Activated CD4-positive, alpha-beta T cell treated with anti-CD3 and anti-CD28 coated beads, Interleukin-2, amount 50 U/mL, for 24 hours (primary cell): ENCODE data around the gene HNRNPH1.

Experiments
- DNase-seq, 2 donors: peaks; one replicate each; pipeline ENCODE4 v3.0.0-alpha.2; 2020; ENCODE audit warnings: low read depth in 1 of 2, low spot score in 1 of 2

HNRNPH1 gene

DNA sequence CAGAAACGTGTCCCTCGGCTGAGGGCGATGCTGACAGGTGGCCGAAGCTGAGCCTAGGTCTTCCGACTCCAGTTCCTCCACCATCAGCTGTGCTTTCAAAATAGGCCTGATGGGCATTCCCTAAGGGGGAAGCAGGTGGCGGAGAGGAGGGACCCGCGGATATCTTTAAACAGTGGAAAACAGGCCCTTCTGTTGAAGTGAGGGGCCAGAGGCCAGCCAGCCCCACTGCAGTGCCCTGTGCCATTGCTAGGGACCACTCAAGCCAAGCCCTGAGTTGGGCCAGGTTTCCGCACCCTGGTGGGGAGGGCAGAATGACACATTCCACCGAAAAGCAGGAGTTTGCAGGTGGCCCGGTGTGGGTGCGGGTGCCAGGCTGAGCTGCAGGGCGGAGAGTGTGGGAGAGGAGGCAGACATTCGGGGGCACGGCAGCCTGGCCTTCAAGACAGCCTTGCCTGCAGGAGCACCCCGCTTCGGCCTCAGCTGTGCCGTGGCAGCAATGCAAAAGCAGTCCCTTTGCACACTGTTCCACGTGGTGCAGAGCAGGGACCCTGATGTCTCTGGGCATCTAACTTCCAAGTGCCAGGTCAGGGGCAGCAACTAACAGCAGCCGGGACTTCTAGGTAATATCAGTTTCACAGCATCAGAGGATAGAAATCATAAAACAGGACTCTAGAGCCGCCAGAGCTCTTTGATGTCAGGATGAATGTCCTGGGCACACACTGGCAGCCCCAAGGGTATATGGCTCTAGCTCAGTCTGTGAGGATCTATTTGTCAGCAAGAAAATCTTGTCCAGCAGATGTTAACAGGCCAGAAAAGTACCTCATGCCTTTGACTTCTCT lies 17.2 kb downstream of the HNRNPH1 start:
- no peak for DNase-seq

GRCh38 chr5:179605026-179605833 lies 18.2 kb downstream of the HNRNPH1 start:
- DNase-seq: no peak

- DNase-seq: no peak
Observed at GRCh38 chr5:179603308-179603707, 20.2 kb downstream of the HNRNPH1 start.

DNA sequence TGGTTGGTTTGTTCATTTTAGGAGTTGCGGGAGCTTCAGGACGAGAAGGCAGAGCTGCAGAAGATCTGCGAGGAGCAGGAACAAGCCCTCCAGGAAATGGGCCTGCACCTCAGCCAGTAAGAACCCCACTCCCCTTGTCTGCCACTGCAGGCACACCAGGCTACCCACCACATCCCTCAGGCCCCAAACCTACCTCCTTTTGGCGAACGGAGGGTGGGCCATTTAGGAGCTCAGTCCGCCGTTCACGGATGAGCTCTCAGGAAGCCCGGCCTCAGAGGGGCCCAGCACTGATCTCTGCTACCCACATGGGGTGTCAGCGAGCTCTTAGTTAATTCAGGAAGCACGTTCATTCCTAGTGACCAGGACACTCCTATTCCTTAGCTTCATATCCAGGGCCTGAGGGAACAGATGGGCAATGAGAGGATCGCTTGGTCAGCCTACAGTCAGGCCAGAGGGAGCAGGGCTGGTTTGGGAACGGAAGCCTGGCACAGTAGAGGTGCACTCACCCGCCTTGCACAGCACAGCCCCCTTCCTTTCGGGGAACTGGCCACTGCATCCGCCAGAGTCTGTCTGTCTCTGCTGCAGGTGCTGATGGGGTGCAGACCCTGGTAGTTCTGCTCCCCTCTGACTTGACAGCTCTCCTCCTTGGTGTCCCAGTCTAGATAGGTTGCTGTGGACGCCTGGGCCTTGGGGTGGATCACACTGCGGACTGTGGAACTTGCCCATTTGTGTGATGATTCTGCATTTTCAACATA lies 21.4 kb downstream of the HNRNPH1 start:
- no peak for DNase-seq

DNA sequence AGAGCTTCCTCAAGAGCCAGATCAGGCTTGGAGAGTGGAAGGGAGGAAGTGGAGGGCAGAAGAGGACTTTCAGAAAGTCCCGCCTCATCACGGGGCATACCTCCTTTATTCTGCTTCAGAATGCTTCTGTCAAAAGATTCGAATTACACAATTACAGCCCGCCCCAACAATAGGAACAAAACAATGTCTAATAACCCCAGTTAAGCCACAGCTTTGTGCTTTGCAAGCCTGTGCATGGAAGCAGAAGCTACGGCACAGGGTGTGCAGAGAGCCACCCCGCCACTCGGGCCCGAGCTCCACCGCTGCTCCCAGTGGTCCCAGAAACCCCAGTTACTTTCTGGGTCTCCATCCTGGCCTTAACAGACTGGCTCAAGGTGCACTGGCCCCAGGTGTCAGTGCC lies 23.5 kb downstream of the HNRNPH1 start:
- DNase-seq: no peak

GRCh38 chr5:179599566-179599965 lies 23.9 kb downstream of the HNRNPH1 start:
- DNase-seq: no peak

DNA sequence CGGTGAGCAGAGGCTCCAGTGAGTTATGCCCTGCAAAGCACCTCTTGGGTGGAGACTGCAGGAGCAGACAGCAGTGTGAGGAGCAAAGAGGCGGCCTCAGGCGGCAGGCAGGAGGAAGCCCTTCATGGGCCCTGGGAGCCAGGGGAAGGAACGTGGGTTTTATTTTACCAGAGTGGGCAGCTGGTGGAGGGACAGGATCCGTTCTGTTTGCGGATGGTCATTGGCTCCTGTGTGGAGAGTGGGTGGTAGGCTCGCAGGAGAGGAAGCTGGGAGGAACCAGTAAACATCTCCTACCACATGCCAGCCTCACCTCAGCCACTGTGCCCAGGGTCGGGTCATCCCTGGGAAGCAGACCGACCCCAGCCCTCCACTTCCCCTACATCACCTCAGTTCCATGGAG lies 24.4 kb downstream of the HNRNPH1 start:
- DNase-seq: no peak

DNA sequence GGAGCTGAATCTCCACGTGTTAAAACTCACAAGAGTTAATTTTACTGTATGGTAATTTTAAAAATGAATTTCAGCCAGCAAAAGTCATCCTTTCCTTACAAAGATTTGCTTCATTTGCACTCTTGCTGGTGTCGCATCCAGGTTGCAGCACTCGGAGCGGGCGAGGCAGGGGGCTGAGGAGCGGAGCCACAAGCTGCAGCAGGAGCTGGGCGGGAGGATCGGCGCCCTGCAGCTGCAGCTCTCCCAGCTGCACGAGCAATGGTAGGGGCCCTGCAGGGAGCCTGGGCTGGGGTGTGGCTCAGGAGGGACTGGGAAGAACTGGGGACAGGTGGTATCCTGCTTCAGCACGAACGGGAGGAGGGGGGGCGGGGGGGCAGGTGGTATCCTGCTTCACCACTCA lies 27.1 kb downstream of the HNRNPH1 start:
- DNase-seq: no peak

DNA sequence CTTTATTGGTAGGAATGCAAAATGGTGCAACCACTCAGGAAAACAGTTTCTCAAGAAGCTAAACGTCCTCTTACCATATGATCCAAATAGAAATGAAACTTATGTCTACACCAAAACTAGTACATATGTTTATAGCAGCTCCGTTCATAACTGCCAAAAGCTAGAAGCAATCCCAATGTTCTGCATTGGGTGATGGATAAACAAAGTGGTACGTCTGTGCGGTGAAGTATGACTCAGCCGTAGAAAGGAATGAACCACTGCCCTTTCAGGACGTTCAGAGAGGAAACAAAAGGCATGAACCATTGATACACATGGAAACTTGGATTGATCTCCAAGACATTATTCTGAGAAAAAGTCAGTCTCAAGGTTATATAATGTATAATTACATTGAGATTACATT lies 27.6 kb downstream of the HNRNPH1 start:
- DNase-seq: no peak

- DNase-seq: no peak
Observed at GRCh38 chr5:179588166-179588565, 35.3 kb downstream of the HNRNPH1 start.

GRCh38 chr5:179585941-179586401 lies 37.5 kb downstream of the HNRNPH1 start:
- no peak for DNase-seq

GRCh38 chr5:179577286-179577960 lies 46.0 kb downstream of the HNRNPH1 start:
- no peak for DNase-seq

- no peak for DNase-seq
Observed at GRCh38 chr5:179572386-179572785, 51.1 kb downstream of the HNRNPH1 start.

DNA sequence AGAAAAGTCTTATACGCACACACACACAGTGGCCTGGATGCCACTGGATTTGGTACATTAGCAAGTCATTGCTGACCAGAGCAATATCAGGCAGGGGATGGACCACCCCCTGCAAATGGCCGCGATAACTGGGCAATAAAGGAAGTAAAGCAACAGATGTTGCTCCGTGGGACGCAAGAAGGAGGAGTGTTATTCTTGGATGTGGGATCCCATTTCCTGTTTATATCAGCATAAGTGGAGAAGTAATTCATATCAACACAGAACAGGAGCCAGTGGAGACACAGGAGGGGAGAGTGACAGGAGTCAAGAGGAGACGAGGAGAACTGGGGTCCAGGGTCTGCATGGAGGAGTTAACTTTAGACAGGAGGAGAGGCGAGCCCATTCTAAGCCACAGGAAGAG lies 54.8 kb downstream of the HNRNPH1 start:
- DNase-seq: no peak

DNA sequence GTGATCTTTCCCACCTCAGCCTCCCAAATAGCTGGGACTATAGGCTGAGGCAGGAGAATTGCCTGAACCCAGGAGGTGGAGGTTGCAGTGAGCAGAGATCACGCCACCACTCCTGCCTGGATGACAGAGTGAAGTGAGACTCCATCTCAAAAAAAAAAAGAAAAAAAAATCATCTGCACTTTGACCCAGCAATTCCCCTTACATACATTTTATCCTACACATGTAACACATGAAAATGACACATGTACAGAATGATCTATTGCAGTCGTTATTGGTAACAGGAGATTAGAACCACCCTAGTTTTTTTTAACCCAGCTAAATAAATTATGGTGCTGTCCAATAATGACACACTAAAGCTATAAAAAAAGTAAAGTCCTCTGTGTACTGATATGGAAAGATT lies 58.9 kb downstream of the HNRNPH1 start:
- DNase-seq: no peak
